Mammary epithelial cell (primary cell): ENCODE measurements around the gene C1orf185.

Source experiments
- EZH2 ChIP-seq: IDR thresholded peaks from 2 replicates; pipeline ENCODE4 v1.6.1; 2012; ENCODE audit warnings: low read length, inconsistent platforms, borderline replicate concordance
- TF ChIP-seq, protein P1 (sequence below), 2 donors: IDR thresholded peaks in 1 of 2; conservative IDR thresholded peaks in 1 of 2; 2 replicates each; pipeline ENCODE4 v1.5.1; 2011 to 2012; ENCODE audit warnings: inconsistent platforms in 2 of 2, low read length in 2 of 2, mild to moderate bottlenecking in 2 of 2, control low read depth in 1 of 2, low read depth in 1 of 2; ENCODE audit not compliant: insufficient read depth in 1 of 2; ENCODE audit errors: extremely low read depth in 1 of 2

DNA sequence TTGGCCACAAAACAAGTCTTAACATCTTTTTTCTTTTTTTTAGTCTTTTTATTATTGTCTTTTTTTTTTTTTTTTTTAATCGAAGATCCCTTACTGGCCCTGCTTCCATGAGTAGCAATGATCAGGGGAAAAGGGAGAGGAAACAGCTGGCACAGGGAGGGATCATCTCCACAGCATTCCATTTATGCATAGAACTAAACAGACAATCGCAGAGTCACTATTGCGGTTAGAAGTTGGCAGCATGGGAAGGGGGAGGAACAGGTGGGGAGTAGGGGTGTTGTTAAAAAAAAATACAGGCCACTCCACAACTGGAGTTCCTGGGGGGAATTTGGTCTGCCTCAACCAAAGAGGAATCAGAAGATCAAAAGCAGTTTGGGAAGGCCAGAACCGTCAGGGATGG lies 55.4 kb downstream of the C1orf185 start:
- TF ChIP-seq, protein P1, sequence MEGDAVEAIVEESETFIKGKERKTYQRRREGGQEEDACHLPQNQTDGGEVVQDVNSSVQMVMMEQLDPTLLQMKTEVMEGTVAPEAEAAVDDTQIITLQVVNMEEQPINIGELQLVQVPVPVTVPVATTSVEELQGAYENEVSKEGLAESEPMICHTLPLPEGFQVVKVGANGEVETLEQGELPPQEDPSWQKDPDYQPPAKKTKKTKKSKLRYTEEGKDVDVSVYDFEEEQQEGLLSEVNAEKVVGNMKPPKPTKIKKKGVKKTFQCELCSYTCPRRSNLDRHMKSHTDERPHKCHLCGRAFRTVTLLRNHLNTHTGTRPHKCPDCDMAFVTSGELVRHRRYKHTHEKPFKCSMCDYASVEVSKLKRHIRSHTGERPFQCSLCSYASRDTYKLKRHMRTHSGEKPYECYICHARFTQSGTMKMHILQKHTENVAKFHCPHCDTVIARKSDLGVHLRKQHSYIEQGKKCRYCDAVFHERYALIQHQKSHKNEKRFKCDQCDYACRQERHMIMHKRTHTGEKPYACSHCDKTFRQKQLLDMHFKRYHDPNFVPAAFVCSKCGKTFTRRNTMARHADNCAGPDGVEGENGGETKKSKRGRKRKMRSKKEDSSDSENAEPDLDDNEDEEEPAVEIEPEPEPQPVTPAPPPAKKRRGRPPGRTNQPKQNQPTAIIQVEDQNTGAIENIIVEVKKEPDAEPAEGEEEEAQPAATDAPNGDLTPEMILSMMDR (conservative IDR thresholded peaks at IDR 0.05 in 1 of 2, IDR thresholded peaks at IDR 0.05 in 1 of 2; ENCODE audit: extremely low read depth in 1 of 2, insufficient read depth in 1 of 2, low read depth in 1 of 2, low read length in 2 of 2), result no peak
- TF ChIP-seq EZH2, result no peak
